CD4-positive, alpha-beta T cell treated with Interleukin-2 at 100 ng/mL for 4 hours (primary cell): ENCODE data around the gene CCDC127.
"Not testable (repeated sequence)": the region's sequence is repeated elsewhere in the genome, so short reads cannot be mapped to it uniquely, and the experiment has no call there.

ENCODE experiments used
- DNase-seq: peaks from one replicate; pipeline ENCODE4 v3.0.0-alpha.2; 2020; ENCODE audit warnings: low spot score

The CCDC127 gene

GRCh38 chr5:233426-233825 lies 15.5 kb upstream of the CCDC127 start:
- DNase-seq, result not testable (repeated sequence)

GRCh38 chr5:231661-232060 lies 13.7 kb upstream of the CCDC127 start:
- no peak for DNase-seq

- no peak for DNase-seq
Observed at GRCh38 chr5:230711-231110, 12.8 kb upstream of the CCDC127 start.

GRCh38 chr5:228886-229285 lies 10.9 kb upstream of the CCDC127 start:
- no peak for DNase-seq

- not testable (repeated sequence) for DNase-seq
Observed at GRCh38 chr5:227375-227774, 9.4 kb upstream of the CCDC127 start.

- DNase-seq, result no peak
Observed at GRCh38 chr5:225334-225733, 7.4 kb upstream of the CCDC127 start.

- DNase-seq, result no peak
Observed at GRCh38 chr5:223791-224190, 5.8 kb upstream of the CCDC127 start.

GRCh38 chr5:222951-223715 lies 5.2 kb upstream of the CCDC127 start:
- DNase-seq, result not testable (repeated sequence)

- peak; percentile 47 for DNase-seq
Observed at GRCh38 chr5:219991-220390, 2.0 kb upstream of the CCDC127 start.

- DNase-seq, result peak; percentile 39
Observed at GRCh38 chr5:219460-219863, 1.5 kb upstream of the CCDC127 start.

GRCh38 chr5:218457-219291 lies 721 bp upstream of the CCDC127 start:
- DNase-seq, result no peak

GRCh38 chr5:216076-216475 lies 1.9 kb downstream of the CCDC127 start:
- DNase-seq, result not testable (repeated sequence)

GRCh38 chr5:215256-215655 lies 2.7 kb downstream of the CCDC127 start:
- DNase-seq, result not testable (repeated sequence)

- no peak for DNase-seq
Observed at GRCh38 chr5:213803-214395, 4.1 kb downstream of the CCDC127 start.

GRCh38 chr5:208449-209114 lies 9.4 kb downstream of the CCDC127 start:
- DNase-seq, result no peak

- no peak for DNase-seq
Observed at GRCh38 chr5:207599-207998, 10.4 kb downstream of the CCDC127 start.

GRCh38 chr5:206927-207536 lies 10.9 kb downstream of the CCDC127 start:
- no peak for DNase-seq

GRCh38 chr5:206406-206805 lies 11.5 kb downstream of the CCDC127 start:
- no peak for DNase-seq

GRCh38 chr5:204966-205670 lies 12.8 kb downstream of the CCDC127 start:
- DNase-seq, result no peak

GRCh38 chr5:204462-204861 lies 13.5 kb downstream of the CCDC127 start:
- no peak for DNase-seq

GRCh38 chr5:204001-204400 lies 14.0 kb downstream of the CCDC127 start:
- DNase-seq, result no peak
